Fibroblast of the conjunctiva (primary cell): Measurements from ENCODE around the gene BACE2.
A peak's percentile ranks its signal among the peaks of the same experiment; 100 is the strongest.

Experiments
- DNase-seq: peaks from one replicate; pipeline ENCODE4 v3.0.0-alpha.2; 2010; ENCODE audit warnings: low read depth

Gene BACE2

DNA sequence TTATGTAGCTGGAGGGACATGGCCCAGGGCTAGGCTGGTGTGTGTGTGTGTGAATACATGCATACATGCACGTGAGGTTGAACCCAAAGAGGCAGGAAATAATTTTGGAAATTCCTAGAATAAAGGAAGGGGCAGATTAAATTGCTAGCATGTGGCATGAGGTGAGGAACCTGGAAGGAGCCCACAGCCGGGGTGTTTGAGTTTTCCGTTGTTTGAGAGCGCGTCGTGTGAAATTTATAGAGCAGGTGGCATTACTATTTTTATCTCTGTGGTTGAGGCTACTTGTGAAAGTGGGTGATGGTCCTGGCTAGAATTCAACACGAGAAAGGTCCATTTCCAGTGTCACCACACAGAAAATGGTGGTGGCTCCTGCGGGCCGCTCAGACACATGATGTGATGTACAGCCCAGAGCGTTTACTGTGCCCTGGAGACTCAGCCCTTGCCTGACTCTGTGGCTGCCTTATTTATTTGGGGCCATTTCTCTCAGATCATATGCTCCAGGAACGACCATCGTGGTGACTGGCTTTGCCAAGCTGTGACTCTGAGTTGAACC is 48.0 kb downstream of the BACE2 start:
- no peak for DNase-seq

DNA sequence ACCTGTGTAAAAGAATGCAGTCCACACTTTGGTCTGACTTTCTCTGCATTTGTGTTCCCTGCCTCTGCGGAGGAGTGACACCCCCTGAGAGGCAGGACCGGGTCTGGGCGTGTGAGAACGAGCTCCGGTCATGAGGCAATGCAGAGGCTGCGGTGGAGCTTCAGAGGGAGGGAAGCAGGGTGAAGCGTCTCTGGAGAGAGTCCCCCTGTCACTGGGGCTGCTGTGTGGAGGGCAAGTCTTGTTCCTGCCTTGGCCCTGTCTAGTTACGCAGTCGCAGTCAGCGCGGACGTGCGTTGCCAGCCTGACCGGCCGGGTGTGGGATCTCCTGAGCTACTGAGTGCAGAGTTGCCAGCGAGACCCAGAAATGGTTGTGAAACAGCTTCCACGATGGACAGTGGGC is 48.5 kb downstream of the BACE2 start:
- no peak for DNase-seq

- peak; percentile 23 for DNase-seq
Measured at GRCh38 chr21:41217671-41218385, 49.9 kb downstream of the BACE2 start.

- no peak for DNase-seq
Measured at GRCh38 chr21:41219498-41220207, 51.7 kb downstream of the BACE2 start.

DNA sequence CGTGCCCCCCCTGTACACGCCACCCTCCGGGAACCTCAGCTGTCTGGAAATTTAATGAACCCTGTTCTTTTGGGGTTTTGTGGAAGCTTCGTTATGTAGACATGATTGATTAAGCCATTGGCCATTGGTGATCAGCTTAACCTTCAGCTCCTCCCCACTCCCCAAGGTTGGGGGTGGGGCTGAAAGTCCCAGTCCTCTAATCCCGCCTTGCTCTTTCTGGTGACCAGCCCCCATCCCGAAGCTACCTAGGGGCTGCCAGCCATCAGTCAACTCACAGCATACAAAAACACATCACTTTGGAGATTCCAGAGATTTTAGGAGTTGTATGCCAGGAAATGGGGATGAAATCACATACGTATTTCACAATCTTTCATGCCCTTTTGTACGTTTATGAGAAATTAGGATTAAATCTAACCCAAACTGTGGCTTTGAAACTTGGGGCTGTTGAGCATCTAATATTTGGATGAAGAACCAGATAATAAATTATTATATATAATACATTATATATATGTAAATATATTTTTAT is 52.3 kb downstream of the BACE2 start:
- DNase-seq = no peak

- no peak for DNase-seq
Measured at GRCh38 chr21:41222247-41223068, 54.5 kb downstream of the BACE2 start.

DNA sequence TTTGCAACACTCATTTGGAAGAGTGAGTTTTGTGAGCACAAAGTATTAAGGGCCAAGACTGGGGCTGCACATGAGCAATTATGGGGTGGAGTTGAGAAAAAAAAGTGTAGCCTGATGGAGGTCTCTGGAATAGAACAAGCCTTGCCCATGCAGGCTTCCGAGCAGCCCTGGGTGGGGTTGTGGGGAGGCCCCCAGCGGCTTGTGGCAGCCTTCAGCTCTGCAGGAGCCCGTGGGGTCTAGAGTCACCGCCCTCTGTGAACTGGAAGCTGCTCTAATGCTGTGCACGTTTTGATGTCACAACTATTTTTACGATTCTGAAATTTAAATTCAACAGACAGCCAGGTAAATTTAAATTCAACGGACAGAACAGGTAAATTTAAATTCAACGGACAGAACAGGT is 58.9 kb downstream of the BACE2 start:
- no peak for DNase-seq

DNA sequence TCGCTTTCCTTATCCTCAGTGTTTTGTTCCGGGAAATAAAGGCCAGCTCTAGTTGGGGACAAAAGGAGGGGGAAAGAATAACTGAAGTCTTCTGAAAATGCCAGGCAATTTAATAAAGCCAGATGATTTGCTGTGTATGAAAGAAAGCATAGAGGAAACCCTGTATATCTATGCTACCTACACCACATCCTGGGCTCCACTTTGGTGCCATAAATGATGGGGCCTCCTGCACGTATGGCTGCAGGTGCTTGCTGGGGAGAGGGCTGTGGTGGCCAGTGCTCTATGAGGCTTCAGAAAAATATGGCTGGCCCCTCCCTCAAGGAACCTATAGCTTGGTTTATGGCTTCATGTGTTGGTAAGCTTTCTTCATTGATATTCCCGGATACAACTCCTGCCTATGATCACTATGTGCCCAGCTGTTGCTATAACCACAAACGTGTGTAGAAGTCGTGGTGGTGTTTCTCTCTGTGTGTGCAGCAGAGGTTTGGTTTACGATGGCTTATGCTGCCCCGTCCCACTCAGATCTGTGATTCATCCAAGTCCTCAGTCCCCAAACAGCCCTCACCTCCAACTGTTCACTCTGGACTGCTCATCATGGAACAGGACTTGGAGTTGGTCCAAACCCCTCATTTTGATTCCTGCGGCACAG is 59.5 kb downstream of the BACE2 start:
- DNase-seq = no peak

DNA sequence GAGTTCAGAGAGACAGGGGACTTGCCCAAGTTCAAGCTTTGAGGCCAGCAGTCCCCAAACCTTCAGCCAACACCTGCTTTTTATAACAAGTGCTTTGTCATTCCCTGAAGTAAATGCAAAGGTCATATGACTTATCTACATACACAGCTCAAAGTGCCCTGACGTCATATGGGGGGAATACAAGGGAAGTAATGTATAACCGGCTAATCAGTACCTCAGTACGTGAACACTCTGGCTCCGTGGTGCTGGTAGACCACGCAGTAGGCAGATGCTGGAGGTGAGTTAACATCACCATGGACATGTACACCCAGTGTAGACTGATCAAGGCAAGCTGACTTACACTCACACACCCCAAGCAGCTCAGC is 60.0 kb downstream of the BACE2 start:
- DNase-seq = no peak

DNA sequence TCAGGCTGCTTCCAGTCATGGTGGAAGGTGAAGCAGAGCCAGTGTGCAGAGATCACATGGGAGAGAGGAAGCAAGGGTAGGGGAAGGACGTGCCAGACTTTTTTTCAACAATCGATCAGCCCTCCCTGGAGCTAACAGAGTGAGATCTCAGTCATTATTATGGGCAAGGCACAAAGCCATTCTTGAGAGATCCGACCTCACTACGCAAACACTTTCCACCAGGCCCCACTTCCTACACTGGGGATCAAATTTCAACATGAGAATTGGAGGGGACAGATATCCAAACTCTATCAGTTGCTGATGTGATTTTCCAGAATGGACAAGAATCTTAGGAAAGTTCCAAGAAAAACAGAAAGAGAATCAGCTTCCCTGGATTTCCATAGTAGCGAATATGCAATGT is 60.5 kb downstream of the BACE2 start:
- DNase-seq = no peak

DNA sequence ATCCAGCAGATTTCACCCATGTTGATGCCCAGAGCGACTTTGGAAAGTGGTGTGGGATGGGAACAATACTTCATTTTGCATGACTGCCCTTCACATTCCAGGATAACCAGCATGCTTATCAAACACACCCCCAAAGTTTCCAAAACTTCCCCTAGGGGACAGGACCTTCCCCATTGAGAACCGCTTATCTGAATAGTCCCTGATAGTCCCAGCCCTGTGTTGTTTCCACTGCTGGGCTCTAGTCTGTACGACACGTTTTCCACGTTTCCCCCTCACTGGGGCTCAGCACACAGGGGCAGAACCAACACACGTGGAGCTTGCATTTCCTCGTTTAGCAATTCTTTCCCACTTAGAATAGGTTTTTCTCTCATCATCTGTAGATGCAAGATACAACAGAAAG is 61.0 kb downstream of the BACE2 start:
- DNase-seq = no peak

GRCh38 chr21:41229509-41230248 is 61.7 kb downstream of the BACE2 start:
- no peak for DNase-seq

GRCh38 chr21:41230497-41230896 is 62.5 kb downstream of the BACE2 start:
- DNase-seq = no peak

- no peak for DNase-seq
Measured at GRCh38 chr21:41231060-41231459, 63.1 kb downstream of the BACE2 start.

- DNase-seq = no peak
Measured at GRCh38 chr21:41232013-41232412, 64.1 kb downstream of the BACE2 start.

GRCh38 chr21:41233916-41234315 is 66.0 kb downstream of the BACE2 start:
- no peak for DNase-seq

DNA sequence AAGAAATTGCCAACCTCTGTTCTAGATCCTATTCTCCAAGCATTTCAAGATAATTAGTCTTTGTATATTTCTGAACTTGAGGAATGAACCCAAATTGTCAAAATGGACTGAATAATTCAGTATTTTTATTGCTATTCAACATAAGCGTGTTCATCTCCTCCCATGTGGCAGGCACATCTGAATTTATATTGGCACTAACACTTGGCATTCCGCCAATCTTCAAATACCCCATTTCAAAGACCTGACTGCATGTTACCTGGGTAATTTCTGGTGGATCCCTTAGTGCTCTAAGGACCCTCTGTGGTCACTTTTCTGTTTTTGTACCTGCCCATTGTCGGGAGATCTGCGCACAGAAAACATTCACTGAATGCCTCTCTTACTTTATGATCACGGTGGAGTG is 66.6 kb downstream of the BACE2 start:
- no peak for DNase-seq

GRCh38 chr21:41235201-41235600 is 67.2 kb downstream of the BACE2 start:
- no peak for DNase-seq

DNA sequence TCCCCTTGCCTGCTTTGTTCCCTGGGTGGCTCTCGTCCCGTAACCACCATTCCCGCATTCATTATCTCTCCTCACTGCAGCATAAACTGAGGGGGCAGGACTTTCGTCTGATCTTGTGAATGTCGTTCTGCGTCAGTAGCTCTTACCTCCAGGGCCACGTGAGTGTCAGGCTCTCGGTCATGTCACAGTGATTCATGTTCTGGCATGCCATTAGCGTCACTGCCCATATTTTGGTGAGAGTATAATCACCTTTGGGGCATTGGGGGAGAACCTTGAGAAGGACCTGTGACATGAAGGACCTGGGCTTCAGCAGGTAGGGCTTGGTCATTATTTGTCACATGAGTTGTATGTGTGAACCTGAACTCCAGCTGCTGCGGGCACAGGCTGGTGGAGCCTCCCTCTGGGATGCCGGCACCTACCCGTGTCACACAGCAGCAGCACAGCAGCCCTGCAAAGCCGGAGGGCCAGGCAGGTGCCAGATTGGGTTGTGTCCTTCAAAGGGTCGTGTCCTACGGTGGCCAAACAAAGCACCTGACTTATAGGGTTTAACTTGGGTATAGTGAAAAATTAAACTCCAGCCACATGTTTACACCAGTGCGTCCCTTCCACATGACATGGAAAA is 68.5 kb downstream of the BACE2 start:
- no peak for DNase-seq

DNA sequence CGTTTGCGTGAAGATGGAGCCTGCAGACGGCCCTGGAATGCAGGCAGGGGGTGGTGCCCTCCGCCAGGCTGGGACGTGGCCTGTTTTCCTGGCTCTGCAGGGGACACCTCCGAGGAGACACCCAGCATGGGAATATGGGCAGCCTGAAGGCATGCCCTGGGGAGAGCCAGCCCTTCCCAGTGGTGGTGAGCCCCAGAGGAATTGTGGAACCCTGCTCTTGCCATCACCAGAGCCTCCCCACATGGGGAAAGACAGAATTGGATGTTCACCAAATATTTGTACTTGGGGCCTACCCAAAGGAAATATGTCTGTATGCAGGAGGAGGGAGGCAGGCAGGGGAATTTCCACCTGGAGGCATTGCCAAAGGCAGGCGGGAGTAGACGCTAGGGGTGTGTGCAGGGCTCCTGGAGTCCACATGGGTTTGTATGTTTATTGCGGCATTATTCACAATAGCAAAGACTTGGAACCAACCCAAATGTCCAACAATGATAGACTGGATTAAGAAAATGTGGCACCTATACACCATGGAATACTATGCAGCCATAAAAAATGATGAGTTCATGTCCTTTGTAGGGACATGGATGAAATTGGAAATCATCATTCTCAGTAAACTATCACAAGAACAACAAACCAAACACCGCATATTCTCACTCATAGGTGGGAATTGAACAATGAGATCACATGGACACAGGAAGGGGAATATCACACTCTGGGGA is 70.3 kb downstream of the BACE2 start:
- DNase-seq = peak; percentile 17
